Astrocyte of the cerebellum (primary cell): ENCODE measurements around the gene CHD3.
A peak's percentile ranks its signal among the peaks of the same experiment; 100 is the strongest.

Experiments used
- DNase-seq: peaks from one replicate; pipeline ENCODE4 v3.0.0-alpha.2; 2011; ENCODE audit warnings: low read depth
- H3K4me3 ChIP-seq: 2 replicates; pipeline ENCODE4 v1.5.1; 2011; ENCODE audit warnings: mild to moderate bottlenecking, low read depth, low read length, moderate library complexity
- in situ Hi-C: cut with HindIII; loops from 2 replicates; pipeline ENCODE4 v1.10.0; 2017; ENCODE audit warnings: low sequenced_read_pairs
- TF ChIP-seq, protein P1 (sequence below): IDR thresholded peaks from 2 replicates; pipeline ENCODE4 v1.5.1; 2012; ENCODE audit warnings: low read length, low read depth, moderate library complexity, mild to moderate bottlenecking; ENCODE audit errors: missing control alignments

Gene CHD3

DNA sequence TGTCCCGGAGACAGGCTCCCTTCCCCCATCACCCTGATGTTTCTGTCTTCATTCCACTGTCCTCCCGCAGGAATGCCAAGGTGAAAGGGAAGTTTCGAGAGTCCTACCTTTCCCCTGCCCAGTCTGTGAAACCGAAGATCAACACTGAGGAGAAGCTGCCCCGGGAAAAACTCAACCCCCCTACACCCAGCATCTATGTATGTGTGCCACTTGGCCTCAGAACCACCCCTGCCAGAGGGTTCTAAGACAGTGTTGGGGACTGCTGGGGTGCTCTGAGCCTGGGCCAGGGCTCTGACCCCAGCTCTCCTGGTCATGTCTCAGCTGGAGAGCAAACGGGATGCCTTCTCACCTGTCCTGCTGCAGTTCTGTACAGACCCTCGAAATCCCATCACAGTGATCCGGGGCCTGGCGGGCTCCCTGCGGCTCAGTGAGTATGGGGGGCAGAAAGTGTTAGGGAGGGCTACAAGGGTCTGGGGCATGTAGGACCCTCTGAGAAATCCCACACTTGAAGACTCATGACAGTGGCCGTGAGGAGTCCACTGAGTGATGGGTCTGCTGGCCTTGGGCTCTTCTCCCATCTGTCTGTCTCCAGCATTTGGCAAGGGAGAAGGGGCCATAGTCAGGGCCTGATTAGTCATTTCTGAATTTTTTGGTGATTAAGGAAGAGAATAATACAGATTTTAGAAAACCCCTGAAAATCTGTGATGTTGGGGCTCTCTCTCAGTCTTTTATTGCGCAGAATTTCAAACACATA is 38.7 kb upstream of the CHD3 start:
- no peak for DNase-seq
- no peak overlapping the region for H3K4me3 ChIP-seq
- in situ Hi-C loops: no loop called here
- TF ChIP-seq, protein P1, sequence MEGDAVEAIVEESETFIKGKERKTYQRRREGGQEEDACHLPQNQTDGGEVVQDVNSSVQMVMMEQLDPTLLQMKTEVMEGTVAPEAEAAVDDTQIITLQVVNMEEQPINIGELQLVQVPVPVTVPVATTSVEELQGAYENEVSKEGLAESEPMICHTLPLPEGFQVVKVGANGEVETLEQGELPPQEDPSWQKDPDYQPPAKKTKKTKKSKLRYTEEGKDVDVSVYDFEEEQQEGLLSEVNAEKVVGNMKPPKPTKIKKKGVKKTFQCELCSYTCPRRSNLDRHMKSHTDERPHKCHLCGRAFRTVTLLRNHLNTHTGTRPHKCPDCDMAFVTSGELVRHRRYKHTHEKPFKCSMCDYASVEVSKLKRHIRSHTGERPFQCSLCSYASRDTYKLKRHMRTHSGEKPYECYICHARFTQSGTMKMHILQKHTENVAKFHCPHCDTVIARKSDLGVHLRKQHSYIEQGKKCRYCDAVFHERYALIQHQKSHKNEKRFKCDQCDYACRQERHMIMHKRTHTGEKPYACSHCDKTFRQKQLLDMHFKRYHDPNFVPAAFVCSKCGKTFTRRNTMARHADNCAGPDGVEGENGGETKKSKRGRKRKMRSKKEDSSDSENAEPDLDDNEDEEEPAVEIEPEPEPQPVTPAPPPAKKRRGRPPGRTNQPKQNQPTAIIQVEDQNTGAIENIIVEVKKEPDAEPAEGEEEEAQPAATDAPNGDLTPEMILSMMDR: no peak

DNA sequence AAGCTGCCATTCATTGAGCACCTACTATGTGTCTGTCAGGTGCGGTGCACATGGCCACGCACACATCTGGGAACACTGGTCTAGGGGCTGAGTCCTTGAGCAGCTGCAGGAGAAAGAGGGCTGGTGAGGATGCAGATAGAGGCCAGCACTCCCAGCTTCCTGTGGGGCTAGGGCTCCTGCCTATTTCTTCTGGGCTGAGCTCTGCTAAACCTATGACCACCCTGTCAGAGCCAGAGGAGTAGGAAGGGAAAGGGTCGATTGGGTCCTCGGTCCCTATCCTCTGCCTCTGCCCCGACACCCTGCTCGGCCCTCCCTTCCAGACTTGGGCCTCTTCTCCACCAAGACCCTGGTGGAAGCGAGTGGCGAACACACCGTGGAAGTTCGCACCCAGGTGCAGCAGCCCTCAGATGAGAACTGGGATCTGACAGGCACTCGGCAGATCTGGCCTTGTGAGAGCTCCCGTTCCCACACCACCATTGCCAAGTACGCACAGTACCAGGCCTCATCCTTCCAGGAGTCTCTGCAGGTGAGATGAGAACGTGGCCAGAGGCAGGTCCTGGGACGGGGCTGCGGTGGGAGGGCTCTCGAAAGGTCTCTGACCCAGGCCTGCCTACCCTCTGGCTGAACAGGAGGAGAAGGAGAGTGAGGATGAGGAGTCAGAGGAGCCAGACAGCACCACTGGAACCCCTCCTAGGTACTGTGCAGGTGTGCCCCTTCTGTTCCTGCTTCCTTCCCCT is 37.7 kb upstream of the CHD3 start:
- H3K4me3 ChIP-seq: no peak overlapping the region
- TF ChIP-seq, protein P1: no peak
- DNase-seq: no peak
- in situ Hi-C loops: no loop called here

DNA sequence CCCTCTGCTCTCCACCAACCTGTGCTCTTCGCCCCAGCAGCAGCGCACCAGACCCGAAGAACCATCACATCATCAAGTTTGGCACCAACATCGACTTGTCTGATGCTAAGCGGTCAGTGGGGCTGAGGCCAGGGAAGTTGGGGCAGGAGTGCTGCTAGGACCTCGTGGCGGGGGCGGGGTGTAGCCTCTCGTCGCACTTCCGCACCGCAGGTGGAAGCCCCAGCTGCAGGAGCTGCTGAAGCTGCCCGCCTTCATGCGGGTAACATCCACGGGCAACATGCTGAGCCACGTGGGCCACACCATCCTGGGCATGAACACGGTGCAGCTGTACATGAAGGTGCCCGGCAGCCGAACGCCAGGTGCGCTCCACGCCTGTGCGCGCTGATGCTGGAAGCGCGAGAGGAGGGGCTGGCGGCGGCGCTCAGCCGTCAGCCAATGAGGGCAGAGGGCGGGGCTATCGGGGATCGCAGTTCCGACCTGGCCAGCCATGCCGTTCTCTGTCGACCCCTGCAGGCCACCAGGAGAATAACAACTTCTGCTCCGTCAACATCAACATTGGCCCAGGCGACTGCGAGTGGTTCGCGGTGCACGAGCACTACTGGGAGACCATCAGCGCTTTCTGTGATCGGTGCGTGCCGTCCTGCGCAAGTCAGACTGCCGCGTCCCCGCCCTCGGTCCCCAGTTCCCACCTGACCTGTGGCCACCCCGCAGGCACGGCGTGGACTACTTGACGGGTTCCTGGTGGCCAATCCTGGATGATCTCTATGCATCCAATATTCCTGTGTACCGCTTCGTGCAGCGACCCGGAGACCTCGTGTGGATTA is 36.9 kb upstream of the CHD3 start:
- in situ Hi-C loops: no loop called here
- TF ChIP-seq, protein P1: peak; percentile 91
- H3K4me3 ChIP-seq: no peak overlapping the region
- no peak for DNase-seq

DNA sequence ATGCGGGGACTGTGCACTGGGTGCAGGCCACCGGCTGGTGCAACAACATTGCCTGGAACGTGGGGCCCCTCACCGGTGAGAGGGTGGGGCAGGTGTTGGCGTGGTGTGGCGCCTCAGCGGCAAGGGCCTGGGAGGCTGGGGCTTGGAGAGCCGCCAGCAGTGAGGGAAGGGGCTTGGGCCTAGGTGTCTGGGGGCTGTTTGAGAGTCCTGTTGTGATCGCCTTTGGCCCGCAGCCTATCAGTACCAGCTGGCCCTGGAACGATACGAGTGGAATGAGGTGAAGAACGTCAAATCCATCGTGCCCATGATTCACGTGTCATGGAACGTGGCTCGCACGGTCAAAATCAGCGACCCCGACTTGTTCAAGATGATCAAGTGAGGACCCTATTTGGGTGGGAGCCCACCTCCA is 36.3 kb upstream of the CHD3 start:
- in situ Hi-C loops: no loop called here

DNA sequence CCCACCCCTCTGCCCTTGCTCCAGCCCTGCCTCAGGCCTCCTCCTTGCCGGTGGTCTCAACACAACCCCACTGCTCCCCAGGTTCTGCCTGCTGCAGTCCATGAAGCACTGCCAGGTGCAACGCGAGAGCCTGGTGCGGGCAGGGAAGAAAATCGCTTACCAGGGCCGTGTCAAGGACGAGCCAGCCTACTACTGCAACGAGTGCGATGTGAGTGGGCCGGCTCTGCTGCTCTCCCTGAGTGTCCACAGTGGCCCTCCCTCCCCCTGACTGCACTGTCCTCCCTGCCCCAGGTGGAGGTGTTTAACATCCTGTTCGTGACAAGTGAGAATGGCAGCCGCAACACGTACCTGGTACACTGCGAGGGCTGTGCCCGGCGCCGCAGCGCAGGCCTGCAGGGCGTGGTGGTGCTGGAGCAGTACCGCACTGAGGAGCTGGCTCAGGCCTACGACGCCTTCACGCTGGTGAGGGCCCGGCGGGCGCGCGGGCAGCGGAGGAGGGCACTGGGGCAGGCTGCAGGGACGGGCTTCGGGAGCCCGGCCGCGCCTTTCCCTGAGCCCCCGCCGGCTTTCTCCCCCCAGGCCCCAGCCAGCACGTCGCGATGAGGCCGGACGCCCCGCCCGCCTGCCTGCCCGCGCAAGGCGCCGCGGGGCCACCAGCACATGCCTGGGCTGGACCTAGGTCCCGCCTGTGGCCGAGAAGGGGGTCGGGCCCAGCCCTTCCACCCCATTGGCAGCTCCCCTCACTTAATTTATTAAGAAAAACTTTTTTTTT is 35.5 kb upstream of the CHD3 start:
- no peak overlapping the region for H3K4me3 ChIP-seq
- in situ Hi-C loops: no loop called here
- TF ChIP-seq, protein P1: no peak
- no peak for DNase-seq

More for the DNA sequence above, 36.3 kb upstream of the CHD3 start:
- DNase-seq: no peak
- TF ChIP-seq, protein P1: no peak
- H3K4me3 ChIP-seq: no peak overlapping the region

DNA sequence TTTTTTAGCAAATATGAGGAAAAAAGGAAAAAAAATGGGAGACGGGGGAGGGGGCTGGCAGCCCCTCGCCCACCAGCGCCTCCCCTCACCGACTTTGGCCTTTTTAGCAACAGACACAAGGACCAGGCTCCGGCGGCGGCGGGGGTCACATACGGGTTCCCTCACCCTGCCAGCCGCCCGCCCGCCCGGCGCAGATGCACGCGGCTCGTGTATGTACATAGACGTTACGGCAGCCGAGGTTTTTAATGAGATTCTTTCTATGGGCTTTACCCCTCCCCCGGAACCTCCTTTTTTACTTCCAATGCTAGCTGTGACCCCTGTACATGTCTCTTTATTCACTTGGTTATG is 34.9 kb upstream of the CHD3 start:
- no peak for DNase-seq
- in situ Hi-C loops: no loop called here
- TF ChIP-seq, protein P1: no peak
- H3K4me3 ChIP-seq: no peak overlapping the region
